ENCODE measurements around the gene TMEM63B.

Gene TMEM63B

GRCh38 chr6:44186635-44187025 is 59.3 kb downstream of the TMEM63B start:
- H3K36me3 ChIP-seq (ENCODE audit: insufficient read depth, low read length): no peaks in the 10 kb centered on the region
- no peaks in the 10 kb centered on the region for H3F3A ChIP-seq (ENCODE audit: low read depth)
- no peak overlapping the region; the same call in 1 of the 2 replicates for H2AFZ ChIP-seq (ENCODE audit: low read length)
- H3K9me2 ChIP-seq (replicated peaks; ENCODE audit: low read depth, low read length): no peaks in the 10 kb centered on the region
- no peaks in the 10 kb centered on the region for H3K27me3 ChIP-seq (ENCODE audit: insufficient read depth, low read length, poor library complexity, severe bottlenecking)
- H4K20me1 ChIP-seq (ENCODE audit: insufficient read depth, low read length, poor library complexity, severe bottlenecking): no peaks in the 10 kb centered on the region
- H3K4me2 ChIP-seq (ENCODE audit: low read depth, low read length, poor library complexity, severe bottlenecking): no peak overlapping the region
- H3K4me3 ChIP-seq (ENCODE audit: low read length, poor library complexity, severe bottlenecking): no peak overlapping the region
- no peaks in the 10 kb centered on the region for H3K9me3 ChIP-seq (ENCODE audit: insufficient read depth, low read depth, low read length)
- H3K4me1 ChIP-seq (ENCODE audit: insufficient read depth, low read length, poor library complexity, severe bottlenecking): no peaks in the 10 kb centered on the region
- H3K9ac ChIP-seq (ENCODE audit: low read depth, low read length, poor library complexity, severe bottlenecking): no peak overlapping the region
- TF ChIP-seq CTCF (conservative IDR thresholded peaks at IDR 0.05; ENCODE audit: low read length) (no peak), EZH2phosphoT487 (IDR thresholded peaks at IDR 0.05; ENCODE audit: borderline replicate concordance) (no peak)
- H3K79me2 ChIP-seq (ENCODE audit: insufficient read depth, low read length): no peaks in the 10 kb centered on the region

GRCh38 chr6:44188819-44189218 is 61.5 kb downstream of the TMEM63B start:
- no peaks in the 10 kb centered on the region for H3K79me2 ChIP-seq (ENCODE audit: insufficient read depth, low read length)
- no peak overlapping the region for H3K4me3 ChIP-seq (ENCODE audit: low read length, poor library complexity, severe bottlenecking)
- no peak overlapping the region for H3K4me2 ChIP-seq (ENCODE audit: low read depth, low read length, poor library complexity, severe bottlenecking)
- H3K9me3 ChIP-seq (ENCODE audit: insufficient read depth, low read depth, low read length): no peaks in the 10 kb centered on the region
- peaks cover 11% of the 10 kb centered on the region for H3K4me1 ChIP-seq (ENCODE audit: insufficient read depth, low read length, poor library complexity, severe bottlenecking)
- H3F3A ChIP-seq (ENCODE audit: low read depth): no peaks in the 10 kb centered on the region
- H3K36me3 ChIP-seq (ENCODE audit: insufficient read depth, low read length): no peaks in the 10 kb centered on the region
- TF ChIP-seq EZH2phosphoT487 (IDR thresholded peaks at IDR 0.05; ENCODE audit: borderline replicate concordance): no peak
- TF ChIP-seq CTCF (conservative IDR thresholded peaks at IDR 0.05; ENCODE audit: low read length): no peak
- no peaks in the 10 kb centered on the region for H3K9me2 ChIP-seq (replicated peaks; ENCODE audit: low read depth, low read length)
- H2AFZ ChIP-seq (ENCODE audit: low read length): no peak overlapping the region
- H4K20me1 ChIP-seq (ENCODE audit: insufficient read depth, low read length, poor library complexity, severe bottlenecking): no peaks in the 10 kb centered on the region
- H3K9ac ChIP-seq (ENCODE audit: low read depth, low read length, poor library complexity, severe bottlenecking): no peak overlapping the region
- no peaks in the 10 kb centered on the region for H3K27me3 ChIP-seq (ENCODE audit: insufficient read depth, low read length, poor library complexity, severe bottlenecking)

- H3K9me3 ChIP-seq (ENCODE audit: insufficient read depth, low read depth, low read length): no peaks in the 10 kb centered on the region
- no peak for TF ChIP-seq EZH2phosphoT487 (IDR thresholded peaks at IDR 0.05; ENCODE audit: borderline replicate concordance)
- peaks cover 11% of the 10 kb centered on the region for H3K4me1 ChIP-seq (ENCODE audit: insufficient read depth, low read length, poor library complexity, severe bottlenecking)
- no peak overlapping the region for H3K4me3 ChIP-seq (ENCODE audit: low read length, poor library complexity, severe bottlenecking)
- H4K20me1 ChIP-seq (ENCODE audit: insufficient read depth, low read length, poor library complexity, severe bottlenecking): no peaks in the 10 kb centered on the region
- H3K36me3 ChIP-seq (ENCODE audit: insufficient read depth, low read length): no peaks in the 10 kb centered on the region
- no peak overlapping the region for H3K9ac ChIP-seq (ENCODE audit: low read depth, low read length, poor library complexity, severe bottlenecking)
- H3K4me2 ChIP-seq (ENCODE audit: low read depth, low read length, poor library complexity, severe bottlenecking): no peak overlapping the region
- no peaks in the 10 kb centered on the region for H3K9me2 ChIP-seq (replicated peaks; ENCODE audit: low read depth, low read length)
- H2AFZ ChIP-seq (ENCODE audit: low read length): no peak overlapping the region
- H3F3A ChIP-seq (ENCODE audit: low read depth): no peaks in the 10 kb centered on the region
- H3K79me2 ChIP-seq (ENCODE audit: insufficient read depth, low read length): no peaks in the 10 kb centered on the region
- no peaks in the 10 kb centered on the region for H3K27me3 ChIP-seq (ENCODE audit: insufficient read depth, low read length, poor library complexity, severe bottlenecking)
These were observed 61.9 kb downstream of the TMEM63B start for GRCh38 chr6:44189257-44189656.

- Histone ChIP-seq H3K27me3 (ENCODE audit: insufficient read depth, low read length, poor library complexity, severe bottlenecking) (no peaks in the 10 kb centered on the region), H3K4me2 (ENCODE audit: low read depth, low read length, poor library complexity, severe bottlenecking) (no peak overlapping the region)
These were observed 63.4 kb downstream of the TMEM63B start for GRCh38 chr6:44190715-44191114.

More at GRCh38 chr6:44190715-44191114, 63.4 kb downstream of the TMEM63B start:
- Histone ChIP-seq H3K79me2 (ENCODE audit: insufficient read depth, low read length) (no peaks in the 10 kb centered on the region), H3K4me3 (ENCODE audit: low read length, poor library complexity, severe bottlenecking) (no peak overlapping the region), H3K4me1 (ENCODE audit: insufficient read depth, low read length, poor library complexity, severe bottlenecking) (peaks cover 11% of the 10 kb centered on the region), H3K9me3 (ENCODE audit: insufficient read depth, low read depth, low read length) (no peaks in the 10 kb centered on the region), H3K9ac (ENCODE audit: low read depth, low read length, poor library complexity, severe bottlenecking) (no peak overlapping the region), H3F3A (ENCODE audit: low read depth) (no peaks in the 10 kb centered on the region), H3K36me3 (ENCODE audit: insufficient read depth, low read length) (no peaks in the 10 kb centered on the region), H4K20me1 (ENCODE audit: insufficient read depth, low read length, poor library complexity, severe bottlenecking) (no peaks in the 10 kb centered on the region), H2AFZ (ENCODE audit: low read length) (no peak overlapping the region), H3K9me2 (replicated peaks; ENCODE audit: low read depth, low read length) (no peaks in the 10 kb centered on the region)
- TF ChIP-seq EZH2phosphoT487 (IDR thresholded peaks at IDR 0.05; ENCODE audit: borderline replicate concordance): no peak
- TF ChIP-seq CTCF (conservative IDR thresholded peaks at IDR 0.05; ENCODE audit: low read length): no peak

Measured in Loucy (cell line).